HG02798 (cell line): ENCODE measurements around the gene MCIDAS.

ENCODE experiments used
- ATAC-seq: cut with Tn5 transposase; IDR thresholded peaks from one replicate; pipeline ENCODE4 v1.9.1; 2021; ENCODE audit warnings: mild to moderate bottlenecking; ENCODE audit not compliant: unreplicated experiment, poor library complexity

Gene MCIDAS

GRCh38 chr5:55171471-55171870 lies 55.6 kb downstream of the MCIDAS start:
- ATAC-seq: no peak
